Gastroesophageal sphincter (tissue), 4 donors: Measurements from ENCODE around the gene MRTFB. TPM values are rescaled to one million over a fixed set of nuclear protein-coding genes. Genes with fewer than 3 reads are reported as not detected.

ENCODE experiments used
- ATAC-seq: fragments of 150-250 bp; one replicate; pipeline ENCODE4 v1.9.1; 2016; ENCODE audit warnings: mild to moderate bottlenecking, moderate library complexity
- H3K27ac ChIP-seq, 4 donors: fragments of 200-600 bp; sonication (generic) in 3 of 4; 1 replicate in 3 of 4; 2 replicates in 1 of 4; pipeline ENCODE4 v1.5.1; 2016 to 2019
- H3K27me3 ChIP-seq: fragments of 200-600 bp; sonication (generic); one replicate; pipeline ENCODE4 v1.5.1; 2019
- H3K36me3 ChIP-seq, 2 donors: fragments of 200-600 bp; sonication (generic); one replicate each; pipeline ENCODE4 v1.5.1; 2019; ENCODE audit warnings: control low read depth in 1 of 2
- H3K4me1 ChIP-seq, 3 donors: fragments of 200-600 bp; sonication (generic); 1 replicate in 2 of 3; 2 replicates in 1 of 3; pipeline ENCODE4 v1.5.1; 2016 to 2019; ENCODE audit warnings: control low read depth in 2 of 3
- H3K4me3 ChIP-seq, 2 donors: fragments of 200-600 bp; sonication (generic); one replicate each; pipeline ENCODE4 v1.5.1; 2019; ENCODE audit warnings: mild to moderate bottlenecking in 1 of 2, moderate library complexity in 1 of 2
- H3K9me3 ChIP-seq, 3 donors: fragments of 200-600 bp; sonication (generic); one replicate each; pipeline ENCODE4 v1.5.1; 2017 to 2019; ENCODE audit warnings: control low read depth in 2 of 3
- EP300 ChIP-seq: sonication (generic); formaldehyde crosslinking; IDR thresholded peaks from one replicate; pipeline ENCODE4 v1.6.1; 2017; ENCODE audit warnings: antibody characterized with exemption, mild to moderate bottlenecking
- POLR2A ChIP-seq, 2 donors: fragments of 450-650 bp; IDR thresholded peaks; one replicate each; pipeline ENCODE4 v1.6.1; 2017; ENCODE audit warnings: antibody characterized with exemption in 2 of 2, mild to moderate bottlenecking in 2 of 2, moderate library complexity in 1 of 2
- POLR2AphosphoS5 ChIP-seq: sonication (generic); formaldehyde crosslinking; IDR thresholded peaks from one replicate; pipeline ENCODE4 v1.6.1; 2017; ENCODE audit warnings: antibody characterized with exemption
- WGBS, 2 donors: methylation state at CpG; one replicate each; pipeline ENCODE4 v1.1.5; 2018; ENCODE audit warnings: low coverage in 1 of 2; 5-methylcytosine and 5-hydroxymethylcytosine counted together
- total RNA-seq, 4 donors: library from RNA; depleted of rRNA; stranded (reverse); fragments of >200 nt; gene quantifications; one replicate each; pipeline ENCODE4 v1.1.0, GENCODE V29; 2016
- TF ChIP-seq, protein P1 (sequence below), 4 experiments: fragments of 200-600 bp in 2 of 4; fragments of 450-650 bp in 2 of 4; sonication (generic) in 1 of 4; IDR thresholded peaks; one replicate each; pipeline ENCODE4 v1.5.1; 2017 to 2019; ENCODE audit warnings: antibody characterized with exemption in 4 of 4, mild to moderate bottlenecking in 2 of 4, moderate library complexity in 2 of 4

The MRTFB gene
- total RNA-seq, 4 donors from 2014 or later: 38.8 to 53.1 (median 41.1) TPM

DNA sequence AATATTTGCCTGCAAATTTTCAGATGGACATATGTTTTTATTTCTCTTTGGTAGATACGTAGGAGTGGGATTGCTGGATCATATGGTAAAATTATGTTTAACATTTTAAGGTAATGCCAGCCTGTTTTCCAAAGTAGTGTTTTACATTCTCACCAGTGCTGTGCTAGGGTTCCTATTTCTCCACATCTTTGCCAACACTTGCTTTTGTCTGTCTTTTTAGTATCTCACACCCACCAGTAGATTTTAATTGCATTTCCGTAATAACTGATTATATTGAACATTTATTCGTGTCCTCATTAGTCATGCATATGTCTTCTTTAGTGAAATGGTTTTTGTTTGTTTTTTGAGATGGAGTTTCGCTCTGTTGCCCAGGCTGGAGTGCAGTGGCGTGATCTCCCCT, 58.4 kb downstream of the MRTFB start:
- 98 to 100% methylated on average over 3 to 5 of the region's 5 CpGs for WGBS, 2 donors
- no peak for ATAC-seq
- H3K27me3 ChIP-seq: no peaks in the 10 kb centered on the region

DNA sequence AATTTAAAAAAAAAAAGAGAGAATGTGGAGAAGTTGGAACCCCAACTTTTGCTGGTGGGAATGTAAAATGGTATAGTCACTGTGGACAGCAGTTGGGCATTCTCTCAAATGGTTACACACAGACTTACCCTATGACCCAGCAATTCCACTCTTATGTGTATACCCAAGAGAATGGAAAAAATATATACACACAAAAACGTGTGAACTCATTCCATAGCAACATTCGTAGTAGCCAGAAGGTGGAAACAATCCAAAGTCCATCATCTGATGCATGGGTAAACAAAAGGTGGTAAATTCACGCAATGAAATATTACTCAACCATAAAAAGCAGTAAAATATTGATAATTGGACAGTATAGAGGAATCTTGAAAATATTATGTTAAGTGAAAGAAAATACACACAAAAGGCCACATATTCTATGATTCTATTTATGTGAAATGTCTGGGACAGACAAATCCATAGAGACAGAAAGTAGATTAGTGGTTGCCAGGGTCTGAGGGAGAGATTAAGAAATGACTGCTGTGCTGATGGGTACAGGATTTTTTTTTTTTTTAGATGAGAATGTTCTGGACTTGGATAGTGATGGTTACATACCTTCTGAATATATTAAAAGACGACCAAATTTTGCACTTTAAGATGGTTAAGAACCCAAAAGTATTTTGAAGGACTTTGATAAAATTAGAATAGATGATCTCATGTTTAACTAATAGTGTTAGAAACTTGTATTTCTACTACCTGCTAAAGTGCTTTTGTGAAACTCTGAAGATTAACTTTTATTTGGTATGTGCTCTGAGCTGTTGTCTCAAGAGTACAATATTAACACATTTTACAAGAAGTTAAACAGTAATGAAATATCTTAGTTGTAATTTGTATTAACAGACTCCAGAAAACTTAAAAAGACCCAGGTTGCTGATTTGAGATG, 60.9 kb downstream of the MRTFB start:
- Histone ChIP-seq H3K27ac (no peak overlapping the region), H3K4me3 (no peak overlapping the region), H3K36me3 (no peaks in the 10 kb centered on the region), H3K9me3 (no peaks in the 10 kb centered on the region), H3K27me3 (no peaks in the 10 kb centered on the region), H3K4me1 (peaks cover 3 to 31% (median 5%) of the 10 kb centered on the region in 3 donors)
- WGBS, 2 donors: 61 to 65% methylated on average over 4 of the region's 4 CpGs
- TF ChIP-seq, protein P1, sequence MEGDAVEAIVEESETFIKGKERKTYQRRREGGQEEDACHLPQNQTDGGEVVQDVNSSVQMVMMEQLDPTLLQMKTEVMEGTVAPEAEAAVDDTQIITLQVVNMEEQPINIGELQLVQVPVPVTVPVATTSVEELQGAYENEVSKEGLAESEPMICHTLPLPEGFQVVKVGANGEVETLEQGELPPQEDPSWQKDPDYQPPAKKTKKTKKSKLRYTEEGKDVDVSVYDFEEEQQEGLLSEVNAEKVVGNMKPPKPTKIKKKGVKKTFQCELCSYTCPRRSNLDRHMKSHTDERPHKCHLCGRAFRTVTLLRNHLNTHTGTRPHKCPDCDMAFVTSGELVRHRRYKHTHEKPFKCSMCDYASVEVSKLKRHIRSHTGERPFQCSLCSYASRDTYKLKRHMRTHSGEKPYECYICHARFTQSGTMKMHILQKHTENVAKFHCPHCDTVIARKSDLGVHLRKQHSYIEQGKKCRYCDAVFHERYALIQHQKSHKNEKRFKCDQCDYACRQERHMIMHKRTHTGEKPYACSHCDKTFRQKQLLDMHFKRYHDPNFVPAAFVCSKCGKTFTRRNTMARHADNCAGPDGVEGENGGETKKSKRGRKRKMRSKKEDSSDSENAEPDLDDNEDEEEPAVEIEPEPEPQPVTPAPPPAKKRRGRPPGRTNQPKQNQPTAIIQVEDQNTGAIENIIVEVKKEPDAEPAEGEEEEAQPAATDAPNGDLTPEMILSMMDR (IDR thresholded peaks at IDR 0.05): no peak
- no peak for TF ChIP-seq POLR2AphosphoS5
- TF ChIP-seq EP300: no peak
- TF ChIP-seq POLR2A (IDR thresholded peaks at IDR 0.05): no peak
- no peak for ATAC-seq

More for the DNA sequence above, 58.4 kb downstream of the MRTFB start:
- no peak overlapping the region for H3K4me3 ChIP-seq
- TF ChIP-seq EP300 (no peak), POLR2A (IDR thresholded peaks at IDR 0.05) (no peak), POLR2AphosphoS5 (no peak)
- TF ChIP-seq, protein P1 (IDR thresholded peaks at IDR 0.05): no peak
- H3K27ac ChIP-seq: no peak overlapping the region
- no peaks in the 10 kb centered on the region for H3K36me3 ChIP-seq
- H3K4me1 ChIP-seq: peaks cover 3 to 54% (median 10%) of the 10 kb centered on the region in 3 donors
- H3K9me3 ChIP-seq: no peaks in the 10 kb centered on the region

DNA sequence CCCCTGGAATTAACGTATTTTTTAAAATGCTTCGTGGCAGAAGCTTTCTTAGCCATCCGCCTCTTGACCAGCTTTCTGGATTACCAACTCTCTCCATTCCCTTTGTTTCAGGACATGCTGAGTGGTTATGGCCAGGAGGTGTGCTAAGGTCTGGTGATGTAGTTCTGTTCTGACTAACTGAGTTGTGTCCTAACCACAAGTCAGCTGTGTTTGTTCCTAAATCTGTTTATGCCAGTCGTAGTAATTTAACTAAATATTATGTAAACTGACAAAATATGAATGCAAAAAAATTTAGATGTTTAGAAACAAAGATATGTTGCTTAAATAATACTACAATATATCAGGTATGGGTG, 61.6 kb downstream of the MRTFB start:
- no peaks in the 10 kb centered on the region for H3K27me3 ChIP-seq
- TF ChIP-seq POLR2A (IDR thresholded peaks at IDR 0.05): no peak
- TF ChIP-seq, protein P1 (IDR thresholded peaks at IDR 0.05): no peak
- no peak for TF ChIP-seq POLR2AphosphoS5
- no peak for TF ChIP-seq EP300
- no peak overlapping the region for H3K27ac ChIP-seq
- no peaks in the 10 kb centered on the region for H3K9me3 ChIP-seq
- no peak overlapping the region for H3K4me3 ChIP-seq
- 80 to 85% methylated on average over 4 of the region's 4 CpGs for WGBS, 2 donors
- H3K36me3 ChIP-seq: no peaks in the 10 kb centered on the region
- peaks cover 3 to 31% (median 5%) of the 10 kb centered on the region in 3 donors for H3K4me1 ChIP-seq
- no peak for ATAC-seq

DNA sequence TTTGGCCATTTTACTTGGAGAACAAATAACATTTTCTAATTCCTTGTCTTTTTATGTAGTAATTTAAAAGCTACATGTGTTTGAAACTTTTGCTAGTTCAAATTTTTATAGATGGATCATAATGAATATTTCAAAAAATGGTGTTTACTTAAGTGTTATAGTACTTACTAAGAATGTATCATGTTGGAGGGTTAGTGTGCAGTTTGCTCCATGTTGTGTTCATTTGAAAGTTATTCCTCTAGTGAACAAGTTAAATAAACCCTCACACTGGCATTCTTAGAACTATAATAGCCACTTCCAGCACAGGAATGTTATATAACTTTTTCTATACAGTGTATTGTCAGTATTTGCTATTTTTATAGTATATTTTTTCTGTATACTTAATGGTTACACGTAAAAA, 62.8 kb downstream of the MRTFB start:
- 27 to 55% methylated on average over 1 of the region's 1 CpG for WGBS, 2 donors
- ATAC-seq: no peak
- Histone ChIP-seq H3K4me3 (no peak overlapping the region), H3K36me3 (no peaks in the 10 kb centered on the region), H3K27ac (no peak overlapping the region), H3K9me3 (no peaks in the 10 kb centered on the region), H3K4me1 (peaks cover 3 to 27% (median 5%) of the 10 kb centered on the region in 3 donors), H3K27me3 (no peaks in the 10 kb centered on the region)
- TF ChIP-seq EP300: no peak
- TF ChIP-seq POLR2AphosphoS5: no peak
- no peak for TF ChIP-seq POLR2A (IDR thresholded peaks at IDR 0.05)
- TF ChIP-seq, protein P1 (IDR thresholded peaks at IDR 0.05): no peak

DNA sequence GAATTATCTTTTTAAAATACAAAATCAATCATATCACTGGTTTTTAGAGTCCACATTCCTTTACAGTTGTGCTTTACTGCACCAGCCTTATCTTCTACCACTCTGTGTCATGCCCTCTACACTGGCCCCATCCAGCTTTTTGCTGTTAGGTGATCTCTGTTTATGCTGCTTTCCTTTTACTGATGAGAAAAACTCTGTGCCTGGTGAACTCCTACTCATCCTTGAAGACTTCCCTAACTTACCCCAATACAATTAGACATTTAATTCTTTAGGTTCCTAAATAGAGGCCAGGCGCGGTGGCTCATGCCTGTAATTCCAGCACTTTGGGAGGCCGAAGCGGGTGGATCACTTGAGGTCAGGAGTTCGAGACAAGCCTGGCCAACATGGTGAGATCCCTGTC, 64.6 kb downstream of the MRTFB start:
- Histone ChIP-seq H3K27ac (no peak overlapping the region), H3K27me3 (no peaks in the 10 kb centered on the region), H3K36me3 (peaks cover 0 to 3% of the 10 kb centered on the region in 2 donors), H3K4me1 (peaks cover 3 to 25% (median 5%) of the 10 kb centered on the region in 3 donors), H3K9me3 (no peaks in the 10 kb centered on the region), H3K4me3 (no peak overlapping the region)
- ATAC-seq: no peak
- 100% methylated on average over 4 of the region's 5 CpGs; no CpG with 5 or more reads in 1 of the 2 donors for WGBS, 2 donors
- no peak for TF ChIP-seq POLR2AphosphoS5
- TF ChIP-seq, protein P1 (IDR thresholded peaks at IDR 0.05): no peak
- TF ChIP-seq EP300: no peak
- TF ChIP-seq POLR2A (IDR thresholded peaks at IDR 0.05): no peak
